HG03108 (cell line): ENCODE measurements around the gene ENC1.

Experiments used
- ATAC-seq: cut with Tn5 transposase; IDR thresholded peaks from one replicate; pipeline ENCODE4 v1.9.1; 2021; ENCODE audit warnings: moderate library complexity; ENCODE audit not compliant: unreplicated experiment

Gene ENC1

GRCh38 chr5:74612045-74612444 lies 28.5 kb downstream of the ENC1 start:
- ATAC-seq, result no peak

GRCh38 chr5:74608736-74609601 lies 31.6 kb downstream of the ENC1 start:
- ATAC-seq, result no peak

- no peak for ATAC-seq
Observed at GRCh38 chr5:74605759-74606158, 34.8 kb downstream of the ENC1 start.

GRCh38 chr5:74603376-74603775 lies 37.2 kb downstream of the ENC1 start:
- ATAC-seq, result no peak

GRCh38 chr5:74599148-74599547 lies 41.4 kb downstream of the ENC1 start:
- no peak for ATAC-seq

- no peak for ATAC-seq
Observed at GRCh38 chr5:74598731-74599130, 41.8 kb downstream of the ENC1 start.

GRCh38 chr5:74596927-74597326 lies 43.6 kb downstream of the ENC1 start:
- no peak for ATAC-seq

GRCh38 chr5:74595143-74595925 lies 45.2 kb downstream of the ENC1 start:
- no peak for ATAC-seq

- ATAC-seq, result no peak
Observed at GRCh38 chr5:74594137-74595040, 46.1 kb downstream of the ENC1 start.

- ATAC-seq, result no peak
Observed at GRCh38 chr5:74589204-74590056, 51.1 kb downstream of the ENC1 start.

GRCh38 chr5:74588415-74588814 lies 52.1 kb downstream of the ENC1 start:
- no peak for ATAC-seq

GRCh38 chr5:74587890-74588289 lies 52.6 kb downstream of the ENC1 start:
- no peak for ATAC-seq

GRCh38 chr5:74587300-74587699 lies 53.2 kb downstream of the ENC1 start:
- no peak for ATAC-seq

GRCh38 chr5:74586856-74587255 lies 53.7 kb downstream of the ENC1 start:
- no peak for ATAC-seq

GRCh38 chr5:74582853-74583252 lies 57.7 kb downstream of the ENC1 start:
- ATAC-seq, result no peak

GRCh38 chr5:74581988-74582365 lies 58.6 kb downstream of the ENC1 start:
- ATAC-seq, result no peak

- no peak for ATAC-seq
Observed at GRCh38 chr5:74580729-74581109, 59.8 kb downstream of the ENC1 start.

- peak; percentile 69 for ATAC-seq
Observed at GRCh38 chr5:74579215-74579614, 61.3 kb downstream of the ENC1 start.

GRCh38 chr5:74578356-74579044 lies 62.0 kb downstream of the ENC1 start:
- ATAC-seq, result peak; percentile 25
